CD4-positive, alpha-beta T cell treated with Interleukin-6 for 4 hours (primary cell): Measurements from ENCODE around the gene PRKCH.

ENCODE experiments used
- DNase-seq: peaks from one replicate; pipeline ENCODE4 v3.0.0-alpha.2; 2020; ENCODE audit warnings: mixed read lengths

PRKCH gene

DNA sequence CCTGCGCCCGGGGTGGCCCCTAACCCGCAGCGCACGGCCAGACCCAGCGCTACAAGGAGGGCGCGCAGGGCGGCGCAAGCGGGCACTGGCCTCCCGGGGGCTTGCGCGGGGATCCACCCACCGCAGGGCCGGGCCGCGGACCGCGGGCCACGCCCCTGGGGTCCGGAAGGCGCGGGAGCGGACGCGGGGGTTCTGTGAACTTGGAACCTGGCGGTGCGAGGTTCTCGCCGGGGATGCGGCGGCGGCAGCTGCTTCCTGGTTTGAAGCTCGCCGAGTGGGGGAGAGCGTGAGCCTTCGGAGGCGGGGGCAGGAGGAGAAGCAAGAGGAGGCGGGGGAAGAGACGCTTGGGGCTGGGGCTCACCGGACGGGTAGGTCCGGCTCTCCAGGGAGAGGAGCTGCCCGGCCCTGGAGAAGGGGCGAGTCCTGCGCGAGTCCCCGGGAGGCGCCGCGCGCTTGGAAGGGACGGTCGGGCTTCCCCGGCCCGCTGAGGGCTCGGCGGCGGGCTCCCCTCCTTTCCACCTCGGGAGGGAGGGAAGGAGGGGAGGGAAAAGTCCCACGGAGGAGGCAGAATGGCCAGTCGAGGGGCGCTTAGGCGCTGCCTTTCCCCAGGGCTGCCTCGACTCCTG lies at the start of gene PRKCH:
TSS of gene PRKCH (plus strand) at position 195 of the 626 bp plus-strand sequence. CDS start 523 bp downstream, outside the sequence.
- DNase-seq, result peak; percentile 92

DNA sequence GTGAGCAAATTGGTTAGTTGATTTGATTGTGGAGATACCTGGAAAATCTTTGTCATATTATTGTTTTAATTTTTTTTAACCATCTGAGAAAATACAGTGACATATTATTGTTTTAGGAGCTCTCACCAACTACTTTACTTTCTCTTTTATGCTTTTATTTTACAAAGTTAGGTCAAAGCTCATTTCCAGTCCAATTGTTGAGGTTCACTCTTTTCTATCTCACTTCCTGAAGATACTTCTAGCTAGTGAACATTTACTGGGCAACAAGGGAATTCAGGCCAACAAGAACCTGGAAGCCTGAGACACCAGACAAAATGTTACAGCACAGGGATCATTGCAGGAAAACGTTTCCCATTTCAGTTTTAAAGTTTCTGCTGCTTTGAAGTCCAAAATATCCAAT lies 44.1 kb upstream of the PRKCH start:
- DNase-seq, result no peak

GRCh38 chr14:61277784-61278183 lies 43.6 kb upstream of the PRKCH start:
- no peak for DNase-seq

- DNase-seq, result no peak
These were observed 42.3 kb upstream of the PRKCH start for GRCh38 chr14:61279082-61279481.

DNA sequence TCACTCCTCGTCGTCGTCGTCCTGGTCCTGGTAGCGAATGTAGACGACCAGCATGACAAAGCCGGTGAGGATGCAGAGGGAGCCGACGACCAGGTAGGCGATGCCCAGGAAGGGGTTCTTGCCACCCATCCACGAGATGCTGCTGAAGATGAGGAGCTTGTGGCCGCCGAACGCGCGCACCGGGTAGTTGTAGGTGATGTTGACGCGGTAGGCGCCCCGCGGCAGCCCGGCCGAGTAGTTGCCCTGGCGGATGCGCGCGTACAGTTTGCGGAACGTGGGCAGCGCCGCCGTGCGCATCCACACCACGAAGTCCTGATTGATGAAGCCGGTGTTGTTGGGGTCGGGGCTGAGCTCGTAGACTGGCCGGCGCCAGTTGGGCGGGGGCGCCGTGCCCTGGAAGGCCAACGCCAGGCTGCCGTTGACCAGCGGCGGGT lies 41.3 kb upstream of the PRKCH start:
- peak; percentile 60 for DNase-seq

DNA sequence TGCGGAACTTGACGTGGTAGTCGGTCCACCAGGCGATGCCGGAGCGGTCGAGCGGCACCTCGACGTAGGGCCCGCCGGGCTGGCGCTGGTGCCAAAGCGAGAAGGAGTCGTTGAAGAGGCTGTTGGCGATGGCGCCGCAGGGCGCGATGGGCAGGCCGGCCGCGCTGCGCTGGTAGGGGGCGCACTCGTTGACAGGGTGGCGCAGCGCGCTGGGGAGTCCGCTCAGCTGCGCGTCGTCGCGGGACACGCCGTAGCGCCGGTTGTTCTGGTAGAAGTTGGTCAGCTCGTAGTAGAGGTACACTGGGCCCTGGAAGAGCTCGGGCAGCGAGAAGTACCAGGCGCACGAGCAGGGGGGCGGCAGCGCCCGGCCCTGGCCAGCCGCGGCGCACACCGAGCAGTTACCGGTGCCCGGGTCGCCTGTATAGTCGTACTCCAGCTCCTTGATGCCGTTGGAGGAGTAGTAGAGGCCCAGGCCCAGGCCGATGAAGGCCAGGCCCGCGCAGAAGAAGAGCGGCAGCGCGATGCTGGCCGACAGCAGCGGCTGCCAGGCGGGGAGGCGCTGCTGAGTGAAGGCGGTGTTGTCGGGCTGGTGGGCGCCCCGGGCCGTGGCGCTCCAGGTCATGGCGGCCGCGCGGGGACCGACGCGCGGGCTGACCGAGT lies 40.7 kb upstream of the PRKCH start:
- peak; percentile 86 for DNase-seq

DNA sequence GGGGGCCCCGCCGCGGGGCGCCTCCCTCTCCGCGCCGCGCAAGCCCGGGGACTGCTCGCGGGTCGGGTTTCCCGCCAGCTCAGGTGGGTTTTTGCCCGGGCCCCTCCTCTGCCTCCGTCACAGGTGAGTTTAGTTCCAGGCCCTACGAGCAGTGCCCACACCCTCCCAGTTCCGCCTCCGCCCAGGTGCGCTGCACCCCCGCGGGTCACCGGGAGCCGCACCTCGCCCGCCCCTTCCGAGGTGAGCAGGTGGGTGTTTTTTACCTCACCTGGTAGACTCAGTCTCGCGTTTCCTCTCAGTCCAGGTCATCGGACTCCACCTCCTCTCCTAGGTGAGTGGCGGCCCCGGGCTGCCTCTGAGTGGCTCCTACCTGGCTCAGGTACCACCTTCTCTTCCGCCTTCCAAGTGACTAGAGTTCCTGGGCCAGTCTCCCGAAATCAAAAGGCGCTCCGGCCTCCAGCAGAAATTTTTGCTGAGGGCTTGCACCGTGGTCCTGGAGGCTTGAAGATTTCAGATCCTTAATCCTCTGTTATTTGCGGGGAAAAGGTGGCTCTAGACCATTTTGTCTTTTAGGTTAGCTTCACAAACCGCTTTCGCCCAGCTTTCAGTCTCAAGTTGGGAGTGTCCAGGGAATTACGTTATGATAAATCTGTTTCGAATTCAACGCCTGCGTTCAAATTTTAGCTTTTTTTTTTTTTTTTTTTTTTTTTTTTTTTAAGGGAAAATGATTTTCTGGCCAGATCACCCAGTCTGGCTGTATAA lies 40.0 kb upstream of the PRKCH start, which contains the start of gene TMEM30B:
TSS of gene TMEM30B (minus strand) at position 153 of the 762 bp plus-strand sequence. CDS start 191 bp downstream, outside the sequence.
- peak; percentile 57 for DNase-seq

DNA sequence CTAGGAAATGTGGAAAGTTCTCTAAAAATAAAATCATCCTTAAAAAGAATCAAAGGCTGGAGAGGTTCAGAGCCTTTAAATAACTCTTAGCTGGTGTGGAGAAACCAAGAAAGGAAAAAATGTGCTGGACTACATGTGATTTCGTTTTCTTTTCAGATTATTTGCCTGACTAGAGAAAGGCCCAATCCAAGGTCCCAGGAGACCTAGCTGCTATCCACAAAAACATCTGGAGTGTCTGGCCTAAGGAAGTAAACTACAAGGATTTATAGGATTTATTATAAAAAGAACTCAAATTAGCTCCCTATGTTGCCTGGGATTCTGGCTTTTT lies 39.5 kb upstream of the PRKCH start:
- no peak for DNase-seq

- DNase-seq, result no peak
These were observed 38.6 kb upstream of the PRKCH start for GRCh38 chr14:61282746-61283145.

- DNase-seq, result no peak
These were observed 37.4 kb upstream of the PRKCH start for GRCh38 chr14:61284001-61284400.

DNA sequence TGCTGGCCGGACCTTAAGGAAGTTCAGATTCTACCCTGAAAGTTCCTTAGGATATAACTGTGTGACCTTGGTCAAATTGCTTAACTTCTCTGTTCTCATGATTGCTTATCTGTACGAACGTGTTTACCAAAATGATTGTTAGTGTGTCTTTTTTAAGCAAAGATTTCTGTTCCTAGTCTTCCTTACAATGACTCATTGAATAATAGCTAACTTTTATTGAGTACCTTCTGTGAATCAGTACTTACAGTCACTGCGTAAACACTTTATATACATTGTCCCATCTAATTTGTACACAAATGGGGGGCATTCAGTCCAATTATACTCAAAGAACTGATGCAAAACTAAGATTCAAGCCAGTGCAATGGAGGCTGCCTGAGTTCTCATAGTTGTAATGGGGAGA lies 36.0 kb upstream of the PRKCH start:
- DNase-seq, result no peak

- no peak for DNase-seq
These were observed 34.2 kb upstream of the PRKCH start for GRCh38 chr14:61287196-61287595.

DNA sequence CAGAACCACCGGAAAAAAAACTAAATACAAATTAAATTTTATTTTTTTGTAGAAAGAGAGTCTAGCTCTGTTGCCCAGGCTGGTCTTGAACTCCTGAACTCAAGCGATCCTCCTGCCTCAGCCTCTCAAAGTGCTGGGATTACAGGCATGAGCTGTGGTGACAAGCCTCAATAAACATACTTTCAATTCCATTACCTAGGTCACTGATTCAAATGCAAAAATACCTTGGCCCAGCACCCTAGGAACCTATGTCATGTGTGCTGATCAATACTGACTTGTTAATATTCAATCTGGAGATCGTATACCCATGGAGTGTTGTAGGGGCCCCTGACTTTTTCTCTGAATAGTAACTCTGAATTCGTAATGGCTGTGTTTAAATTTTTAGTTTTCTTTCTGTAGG lies 33.2 kb upstream of the PRKCH start:
- no peak for DNase-seq

GRCh38 chr14:61288720-61289119 lies 32.7 kb upstream of the PRKCH start:
- DNase-seq, result no peak

- DNase-seq, result no peak
These were observed 30.7 kb upstream of the PRKCH start for GRCh38 chr14:61290701-61291100.

- no peak for DNase-seq
These were observed 25.2 kb upstream of the PRKCH start for GRCh38 chr14:61296151-61296550.

- peak; percentile 19 for DNase-seq
These were observed 24.5 kb upstream of the PRKCH start for GRCh38 chr14:61296719-61297502.

- no peak for DNase-seq
These were observed 23.8 kb upstream of the PRKCH start for GRCh38 chr14:61297581-61297980.

- DNase-seq, result peak; percentile 54
These were observed 22.6 kb upstream of the PRKCH start for GRCh38 chr14:61298824-61299223.

DNA sequence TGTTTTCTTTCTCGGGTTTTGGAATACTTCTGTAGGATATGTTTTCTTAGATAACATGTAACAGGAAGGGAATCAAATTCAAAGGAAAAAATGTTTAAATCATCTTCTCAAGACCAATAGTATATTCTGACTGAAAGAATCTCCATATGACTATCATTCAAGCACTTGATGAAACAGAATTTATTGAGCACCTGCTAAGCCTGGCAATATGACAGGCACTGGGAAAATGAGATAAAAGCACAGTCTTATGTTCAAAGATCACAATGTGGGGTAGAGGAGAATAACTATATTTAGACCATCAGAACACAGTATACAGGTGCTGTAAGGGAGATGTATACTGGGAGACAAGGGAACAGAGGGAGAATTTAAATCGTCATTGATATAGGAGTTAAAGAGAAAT lies 21.2 kb upstream of the PRKCH start:
- DNase-seq, result no peak

DNA sequence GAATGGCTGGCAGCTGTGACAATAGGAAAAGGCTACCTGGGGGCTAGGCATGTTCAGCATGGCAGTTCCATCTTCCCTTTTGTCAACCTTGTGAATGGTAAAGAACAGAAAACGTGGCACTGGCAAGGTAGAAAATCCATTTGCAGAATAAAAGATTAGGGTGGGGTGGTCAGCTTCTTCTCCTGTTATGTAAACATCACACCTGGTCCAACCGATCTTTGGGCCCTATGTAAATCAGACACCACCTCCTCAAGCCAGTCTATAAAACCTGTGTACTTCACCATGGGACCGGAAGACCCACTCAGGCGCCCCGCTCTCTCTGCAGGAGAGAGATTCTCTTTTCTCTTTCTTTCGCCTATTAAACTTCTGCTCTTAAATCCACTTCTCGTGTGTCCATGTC lies 20.6 kb upstream of the PRKCH start:
- DNase-seq, result no peak

DNA sequence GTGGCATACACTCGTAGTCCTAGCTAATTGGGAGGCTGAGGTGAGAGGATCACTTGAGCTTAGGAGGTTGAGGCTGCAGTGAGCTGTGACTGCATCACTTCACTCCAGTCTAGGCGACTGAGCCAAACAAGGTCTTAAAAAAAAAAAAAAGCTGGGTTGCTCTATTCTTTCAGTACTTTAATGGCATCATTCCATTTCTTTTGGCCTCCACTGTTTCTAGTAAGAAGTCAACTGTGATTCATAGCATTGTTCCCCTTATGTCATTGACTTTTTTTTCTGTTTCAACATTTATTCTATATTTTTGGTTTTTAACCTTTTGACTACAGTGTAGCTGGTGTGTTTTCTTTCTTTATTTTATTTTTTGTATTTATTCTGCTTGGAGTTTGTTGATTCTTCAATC lies 16.7 kb upstream of the PRKCH start:
- no peak for DNase-seq

DNA sequence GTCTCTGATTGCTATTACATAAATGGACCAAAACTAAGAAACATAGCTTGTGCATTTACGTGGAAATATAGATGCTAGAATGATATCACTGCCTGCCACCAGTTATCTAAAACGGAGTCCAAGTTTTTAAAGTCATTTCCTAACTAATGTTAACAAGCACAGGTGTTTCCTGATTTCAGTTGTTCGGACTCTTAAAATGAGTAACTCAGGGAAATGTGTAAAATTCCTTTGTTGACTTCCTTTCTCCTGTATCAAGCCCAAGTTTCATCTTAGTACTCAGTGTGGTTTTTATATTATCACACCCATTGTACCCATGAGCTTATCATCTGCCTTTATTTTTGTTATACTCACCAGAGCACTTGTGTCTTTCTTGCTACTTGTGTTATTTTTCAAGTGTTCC lies 13.2 kb upstream of the PRKCH start:
- no peak for DNase-seq
